Kidney capillary endothelial cell (primary cell): ENCODE results near the gene SNRPD3.
"Not testable (repeated sequence)": the region's sequence is repeated elsewhere in the genome, so short reads cannot be mapped to it uniquely, and the experiment has no call there.

ENCODE experiments used
- DNase-seq: peaks from one replicate; pipeline ENCODE4 v3.0.0-alpha.2; 2018; ENCODE audit warnings: low spot score

SNRPD3 gene

DNA sequence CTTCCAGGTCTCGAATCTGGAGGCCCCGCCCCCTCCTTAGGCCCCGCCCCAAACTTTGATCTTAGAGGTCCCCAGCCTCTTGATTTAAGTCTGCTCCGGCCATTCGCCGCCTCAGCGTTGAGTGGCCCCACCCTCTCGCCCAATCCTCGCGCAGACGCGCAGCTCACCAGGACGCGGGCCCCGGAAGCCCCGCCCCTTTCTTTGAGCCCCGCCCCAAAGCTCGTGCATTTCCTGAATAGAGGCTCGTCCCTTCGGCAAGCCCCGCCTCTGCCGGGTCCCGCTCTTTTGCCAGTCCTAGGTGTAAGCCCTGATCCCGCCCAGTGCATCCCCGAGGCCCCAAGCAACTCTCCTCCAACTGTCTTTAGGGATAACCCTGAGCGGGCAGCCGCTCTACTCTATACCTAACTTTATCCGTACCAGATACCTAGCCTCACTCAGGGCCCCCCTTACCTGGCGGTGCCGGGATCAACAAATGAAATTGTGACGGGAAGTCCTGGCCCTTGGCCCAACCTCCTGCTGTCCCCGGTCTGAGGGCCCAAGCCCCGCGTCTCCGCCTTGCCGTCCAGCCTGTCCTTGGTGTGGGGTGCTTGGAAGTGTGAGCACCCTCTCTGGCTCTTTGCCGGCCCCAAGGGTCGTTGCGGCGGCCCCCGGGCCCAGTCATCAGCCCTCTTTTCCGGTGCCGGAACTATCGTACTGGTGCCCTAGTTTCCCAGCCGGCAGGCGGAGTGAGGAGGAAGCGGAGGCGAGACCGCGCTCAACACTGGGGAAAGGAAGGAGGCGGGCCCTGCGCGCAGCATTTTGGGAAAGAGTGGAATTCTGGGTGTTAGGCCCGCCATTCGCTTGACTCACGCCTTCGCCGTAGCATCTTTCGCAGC is at the start of gene SNRPD3:
Gene SNRPD3, plus strand, starts transcription at position 835 of the 875 bp plus-strand sequence. CDS start 1,676 bp downstream, outside the sequence.
- peak; percentile 99 for DNase-seq

DNA sequence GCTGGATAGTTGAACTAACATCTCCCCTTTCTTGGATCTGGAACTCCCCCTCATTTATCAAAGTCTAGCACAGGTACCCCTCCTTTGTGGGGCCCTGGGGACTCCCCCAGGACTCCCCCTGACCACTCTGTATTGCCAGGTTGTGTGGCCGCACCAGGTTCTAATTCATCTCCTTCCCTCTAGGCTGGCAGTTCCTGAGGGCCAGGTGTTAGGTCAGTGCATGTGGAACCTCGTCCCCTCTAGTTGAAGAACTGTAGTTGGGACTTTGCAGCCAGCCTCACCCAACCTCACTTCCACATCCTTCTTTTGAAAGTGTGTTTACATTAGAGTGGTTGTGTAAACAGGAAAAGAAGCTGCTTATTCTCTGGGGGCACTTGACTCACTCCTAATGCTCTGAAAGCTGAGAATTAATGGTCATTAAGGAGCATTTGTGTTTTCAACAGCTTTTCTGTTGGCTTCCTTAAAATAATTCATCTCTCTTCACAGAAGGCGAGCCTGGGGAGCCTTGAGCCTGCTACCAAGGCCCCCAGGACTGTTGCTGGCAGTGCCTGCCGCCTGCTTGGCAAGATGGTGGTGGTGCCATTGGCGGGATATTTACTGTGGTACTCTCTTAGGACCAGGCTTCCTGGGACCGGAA is 48.9 kb upstream of the SNRPD3 start:
- peak; percentile 45 for DNase-seq

DNA sequence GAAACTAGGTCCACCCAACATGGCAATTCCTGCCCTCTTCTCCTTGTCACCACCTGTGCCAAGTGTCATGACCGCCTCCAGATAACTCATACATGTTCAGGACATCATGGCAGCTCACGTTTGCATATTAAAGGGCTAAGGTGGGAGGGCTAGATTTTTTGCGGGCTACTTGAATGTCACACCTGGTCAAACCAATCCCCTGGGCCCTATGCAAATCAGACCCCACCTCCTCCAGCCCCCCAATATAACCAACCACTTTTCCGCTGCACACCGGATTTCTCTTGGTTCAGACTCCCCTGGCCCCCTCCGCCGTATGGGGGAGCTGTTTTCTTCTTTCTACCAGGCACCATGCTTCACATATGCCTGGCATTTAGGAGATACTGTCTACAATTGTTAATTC is 48.1 kb upstream of the SNRPD3 start:
- no peak for DNase-seq

DNA sequence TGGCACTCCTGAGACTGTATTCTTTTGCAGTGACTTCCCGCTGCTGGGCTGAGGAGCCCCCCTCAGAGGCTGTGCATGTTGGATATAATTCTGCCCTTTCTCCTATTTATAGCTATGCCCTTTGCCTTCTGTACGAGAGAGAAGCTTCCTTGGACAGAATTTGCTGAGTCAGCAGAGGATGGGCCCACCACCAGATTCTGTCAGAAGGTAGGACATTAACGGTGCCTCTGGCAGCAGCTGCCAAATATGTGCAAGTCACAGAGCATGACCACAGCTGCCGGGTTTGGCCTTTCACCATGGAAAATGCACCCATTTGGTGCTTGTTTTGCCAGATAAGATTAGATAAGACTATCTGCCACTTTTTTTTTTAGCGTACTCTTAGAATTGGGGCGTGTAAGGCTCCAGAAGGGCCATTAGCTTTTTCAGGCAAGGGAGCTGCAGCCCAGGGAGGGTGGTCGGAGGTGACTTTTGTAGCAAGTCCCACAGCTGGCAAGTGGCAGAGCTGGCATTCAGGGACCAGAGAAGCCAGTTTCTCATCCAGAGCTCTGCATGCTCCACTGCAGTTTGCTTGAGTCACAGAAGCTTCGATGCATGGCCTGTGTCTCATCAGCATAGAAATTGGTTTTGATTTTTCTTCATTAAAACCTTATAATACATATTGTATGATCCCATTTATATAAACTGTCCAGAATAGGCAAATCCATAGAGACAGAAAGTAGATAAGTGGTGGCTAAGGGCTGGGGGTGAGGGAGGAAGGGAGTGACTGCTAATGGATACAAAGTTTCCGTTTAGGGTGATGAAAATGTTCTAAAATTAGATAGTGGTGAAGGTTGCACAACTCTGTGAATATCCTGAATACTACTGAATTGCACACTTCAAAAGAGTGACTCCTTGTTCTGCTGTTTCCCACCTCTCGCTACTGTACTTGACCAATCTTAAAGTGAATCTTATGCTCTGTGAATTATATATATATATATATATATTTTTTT is 44.9 kb upstream of the SNRPD3 start:
- no peak for DNase-seq

DNA sequence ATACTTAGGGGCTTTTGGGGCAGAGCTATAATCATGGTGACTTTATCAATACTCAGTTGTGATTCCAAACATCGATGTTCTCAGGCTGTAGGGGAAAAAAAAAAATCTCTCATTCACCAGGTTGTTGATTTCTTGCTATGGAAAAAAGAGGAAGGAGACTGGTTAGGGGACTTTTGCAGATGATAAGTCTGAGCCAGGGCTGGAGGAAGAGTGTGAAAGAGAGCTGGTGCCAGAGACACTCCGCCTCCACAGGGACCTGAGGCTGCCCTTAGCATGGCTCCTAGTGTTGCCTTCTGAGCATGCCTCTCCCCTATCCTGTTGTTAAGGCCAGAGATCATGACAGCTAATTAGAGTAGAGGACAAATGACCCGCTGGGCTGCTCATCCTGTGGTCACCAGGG is 43.8 kb upstream of the SNRPD3 start:
- no peak for DNase-seq

DNA sequence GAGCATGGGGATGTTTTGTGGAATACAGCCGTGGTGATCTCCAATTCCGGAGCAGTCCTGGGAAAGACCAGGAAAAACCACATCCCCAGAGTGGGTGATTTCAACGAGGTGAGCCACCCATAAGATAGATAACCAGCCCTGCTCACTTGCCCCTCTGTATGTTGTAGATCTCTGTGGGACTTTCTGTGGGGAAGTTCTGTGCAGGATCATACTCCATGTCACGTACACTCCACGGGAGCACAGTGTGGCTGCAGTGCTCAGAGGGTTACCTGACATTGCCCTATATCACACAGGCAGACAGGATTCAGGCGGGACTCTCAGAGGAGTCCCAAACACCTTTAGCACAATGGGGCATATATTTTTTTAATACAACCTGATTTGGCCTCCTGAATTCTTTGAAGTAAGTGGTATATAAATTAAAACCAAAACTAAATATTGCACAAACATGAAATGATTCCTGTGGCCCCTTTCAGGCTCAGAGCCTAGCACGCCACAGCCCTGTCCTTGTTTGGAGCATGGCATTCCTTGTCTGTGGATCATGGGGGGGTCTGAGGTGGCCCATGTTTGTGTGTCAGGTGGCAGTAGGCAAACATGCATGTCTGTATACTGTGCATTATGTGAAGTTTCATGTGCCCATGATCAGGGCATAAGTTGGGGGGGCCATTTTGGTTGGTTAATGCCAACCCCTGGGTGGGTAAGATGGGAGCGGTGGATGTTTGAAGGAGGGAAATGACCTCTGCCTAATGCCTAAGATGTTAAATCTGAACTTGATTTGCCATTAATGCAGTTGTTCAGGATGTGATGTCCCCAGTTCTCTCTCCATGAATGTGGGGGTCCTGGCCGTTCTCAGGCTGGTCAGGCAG is 42.2 kb upstream of the SNRPD3 start:
- DNase-seq: no peak

DNA sequence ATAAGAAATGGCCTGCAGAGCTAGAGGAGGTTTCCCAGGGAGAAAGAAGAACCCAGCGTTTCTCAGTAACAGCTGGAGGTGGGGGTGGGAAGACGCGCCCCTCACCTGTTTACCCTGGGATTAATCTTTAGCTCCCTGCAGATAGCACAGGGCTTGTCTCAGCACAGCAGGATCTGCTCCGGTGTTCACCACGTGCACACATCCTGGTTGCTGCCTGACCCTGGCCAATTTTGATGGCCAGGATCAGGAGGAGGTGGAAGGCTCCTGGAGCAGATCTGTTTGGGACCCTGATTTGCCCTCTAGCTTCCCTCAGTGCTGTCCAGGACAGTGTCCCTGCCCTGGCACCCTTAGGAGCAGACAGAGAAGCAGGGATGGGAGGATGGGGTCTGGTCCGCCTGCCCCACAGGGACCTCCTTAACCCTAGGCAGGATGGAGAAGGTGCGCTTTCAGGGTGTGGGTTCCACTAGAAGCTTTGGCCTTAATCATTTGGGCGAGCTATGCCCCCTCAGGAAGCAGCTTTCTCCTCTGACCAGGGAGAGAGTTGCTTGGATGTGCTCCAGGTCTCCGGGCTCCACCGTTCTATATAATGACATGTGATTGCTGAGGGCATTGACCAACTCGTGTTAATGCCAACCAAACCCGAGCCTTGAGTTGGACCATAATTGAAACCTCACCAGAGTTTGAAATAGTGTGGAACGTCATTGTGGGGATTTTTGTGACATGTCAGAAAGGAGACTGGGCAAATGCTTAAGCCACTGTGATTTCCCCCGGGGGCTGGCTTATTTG is 41.4 kb upstream of the SNRPD3 start:
- DNase-seq: no peak

DNA sequence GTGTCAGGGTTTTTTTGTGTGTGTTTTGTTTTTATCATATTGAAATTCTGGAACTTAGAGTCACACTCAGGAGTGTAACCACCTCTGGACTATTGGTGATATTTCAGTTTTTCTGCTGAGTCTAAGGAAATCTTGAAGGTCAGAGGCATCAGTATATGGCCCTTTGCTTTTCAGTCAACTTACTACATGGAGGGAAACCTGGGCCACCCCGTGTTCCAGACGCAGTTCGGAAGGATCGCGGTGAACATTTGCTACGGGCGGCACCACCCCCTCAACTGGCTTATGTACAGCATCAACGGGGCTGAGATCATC is 40.8 kb upstream of the SNRPD3 start:
- no peak for DNase-seq

DNA sequence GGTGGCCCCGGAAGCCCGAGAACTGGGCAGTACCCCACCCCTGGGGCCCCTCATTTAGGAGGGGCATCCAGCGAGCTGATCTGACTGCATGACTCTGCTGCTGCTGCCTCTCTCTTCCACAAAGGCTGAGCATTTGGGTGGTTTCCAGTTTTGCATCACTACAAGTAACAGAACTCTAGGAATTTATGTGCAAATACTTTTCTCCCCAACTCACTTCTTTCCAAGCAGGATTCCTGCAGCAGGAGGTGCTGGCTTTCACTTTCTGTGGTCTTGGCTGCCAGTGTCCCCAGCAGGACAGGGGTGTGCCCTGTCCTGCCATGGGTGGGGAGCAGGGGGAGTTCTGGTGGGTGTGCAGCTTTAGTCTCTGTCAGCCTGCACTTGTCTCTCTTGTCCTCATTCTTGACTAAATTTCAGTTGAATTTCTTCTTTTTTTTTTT is 39.5 kb upstream of the SNRPD3 start:
- DNase-seq: no peak

DNA sequence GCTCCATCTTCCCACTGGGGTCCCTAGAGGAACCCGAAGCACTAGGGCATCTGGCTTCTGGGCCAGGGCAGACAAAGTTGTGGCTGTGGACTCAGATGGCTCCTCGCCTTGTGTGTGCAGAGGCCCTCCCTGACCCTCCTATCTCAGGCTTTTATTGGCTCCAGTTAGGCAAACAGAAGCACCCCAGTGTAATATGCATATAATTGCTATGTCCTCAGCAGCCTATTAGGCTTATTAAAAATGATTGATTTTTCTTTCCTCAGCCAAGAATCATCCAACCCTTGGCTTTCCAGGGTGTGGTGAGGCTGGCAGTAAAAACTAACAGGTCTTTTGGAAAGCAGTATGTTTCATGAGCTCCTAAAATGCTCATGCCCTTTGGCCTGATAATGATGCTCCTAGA is 38.4 kb upstream of the SNRPD3 start:
- no peak for DNase-seq

DNA sequence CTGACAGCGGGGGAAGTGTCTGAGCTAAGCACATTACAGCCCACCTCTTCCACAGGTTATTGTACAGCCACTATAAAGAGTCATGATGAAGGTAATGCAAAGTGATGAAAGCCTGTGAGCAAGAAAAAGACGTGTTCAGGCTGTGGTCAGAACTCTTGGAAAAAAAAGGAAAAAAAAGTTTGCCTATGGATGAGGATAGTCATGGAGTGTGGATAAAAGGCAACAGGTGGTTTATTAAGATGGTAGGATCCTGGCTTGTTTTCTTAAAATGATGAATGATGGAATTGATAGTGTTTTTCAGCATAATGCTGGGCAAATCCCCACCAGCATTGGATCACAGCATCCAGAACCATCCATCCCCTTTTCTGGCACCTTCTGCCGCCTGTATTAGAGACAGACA is 37.6 kb upstream of the SNRPD3 start:
- DNase-seq: no peak

DNA sequence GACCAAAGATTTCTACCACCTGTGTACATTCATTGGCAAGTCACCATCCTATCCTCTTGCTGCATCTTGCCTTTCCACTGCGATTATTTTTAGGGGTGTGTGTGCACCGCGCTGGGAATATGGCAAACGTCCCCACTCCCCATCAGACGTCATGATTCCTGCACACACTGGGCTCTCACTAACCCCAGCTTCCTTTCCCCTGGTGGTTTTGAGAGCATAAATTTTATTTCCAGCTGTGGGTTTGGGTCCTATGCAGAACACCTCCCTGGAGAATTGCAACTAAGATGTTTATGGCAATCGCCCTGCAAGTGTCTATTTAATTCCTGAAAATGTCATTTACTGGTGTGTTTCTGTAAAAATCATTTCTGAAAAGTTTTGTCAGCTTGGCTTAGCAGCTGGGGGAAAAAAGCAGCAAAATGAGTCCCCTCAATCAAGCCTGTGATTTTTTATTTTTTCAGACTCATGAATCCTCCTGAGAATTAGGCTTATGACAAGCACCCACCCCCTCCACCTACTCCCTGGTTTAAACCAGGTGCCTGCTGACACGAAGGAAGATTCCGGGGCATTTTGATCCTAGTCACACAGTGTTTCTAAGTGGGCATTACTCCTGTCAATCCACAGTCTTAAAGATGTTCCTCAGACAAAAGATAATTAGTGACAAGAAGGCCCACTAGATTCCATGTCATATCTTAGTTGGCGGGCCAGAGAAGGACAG is 36.9 kb upstream of the SNRPD3 start:
- DNase-seq: no peak

DNA sequence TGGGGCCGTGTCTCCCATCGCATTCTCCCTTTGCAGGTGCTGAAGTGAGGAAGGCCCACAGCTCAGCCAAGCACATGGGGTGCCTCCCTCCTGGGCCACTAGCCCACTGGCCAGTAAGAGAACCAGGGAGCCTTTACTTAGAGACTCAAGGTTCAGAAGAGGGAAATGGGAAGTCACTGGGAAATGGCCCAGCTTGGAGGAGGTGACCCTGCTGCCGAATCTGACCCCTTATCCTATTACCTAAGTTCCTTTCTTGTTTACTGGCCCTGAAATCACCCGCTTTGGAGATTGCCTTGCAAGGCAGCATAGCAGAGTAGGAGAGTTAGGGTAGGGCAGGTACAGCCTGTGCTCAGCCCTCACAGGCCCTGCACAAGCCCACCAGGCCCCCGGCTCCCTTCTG is 36.3 kb upstream of the SNRPD3 start:
- DNase-seq: no peak

DNA sequence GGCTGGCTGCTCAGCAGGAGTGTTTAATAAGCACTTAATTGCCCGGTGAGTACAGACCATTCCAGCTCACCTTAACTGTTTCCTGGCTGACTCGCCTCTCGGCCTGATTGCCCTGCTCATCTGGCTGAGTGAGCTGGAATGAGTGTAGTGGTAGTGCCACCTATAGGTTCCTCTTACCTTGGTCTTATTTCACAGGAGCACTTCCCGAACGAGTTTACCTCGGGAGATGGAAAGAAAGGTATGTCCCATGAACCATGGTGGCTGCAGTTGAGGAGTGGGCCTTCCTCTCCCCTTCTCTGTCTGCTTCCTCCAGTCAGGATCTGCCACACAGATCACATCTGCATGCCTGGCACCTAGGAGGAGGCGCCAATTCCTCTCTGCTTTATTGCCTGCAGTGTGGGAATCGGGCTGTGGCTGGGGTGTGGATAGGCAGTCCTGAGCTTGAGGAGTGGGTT is 34.0 kb upstream of the SNRPD3 start:
- peak; percentile 54 for DNase-seq

DNA sequence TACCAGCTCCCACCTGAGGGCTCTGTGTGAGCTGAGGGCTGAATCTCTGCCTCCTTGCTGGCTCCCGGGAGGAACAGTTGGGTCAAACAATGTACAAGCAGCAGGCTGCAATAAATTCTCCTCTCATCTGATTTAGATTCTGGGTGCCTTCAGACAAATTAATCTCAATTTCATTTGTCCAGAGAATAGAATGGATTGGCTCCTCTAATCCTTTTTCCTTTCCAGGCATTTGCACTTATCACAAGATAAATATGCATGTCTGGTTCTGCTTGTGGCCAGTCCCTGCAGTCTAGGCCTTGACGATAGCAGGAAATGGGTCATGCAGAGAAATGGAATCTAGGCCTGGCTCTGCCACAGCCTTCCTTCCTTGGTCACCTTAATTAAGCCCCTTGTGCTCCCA is 31.9 kb upstream of the SNRPD3 start:
- peak; percentile 46 for DNase-seq

DNA sequence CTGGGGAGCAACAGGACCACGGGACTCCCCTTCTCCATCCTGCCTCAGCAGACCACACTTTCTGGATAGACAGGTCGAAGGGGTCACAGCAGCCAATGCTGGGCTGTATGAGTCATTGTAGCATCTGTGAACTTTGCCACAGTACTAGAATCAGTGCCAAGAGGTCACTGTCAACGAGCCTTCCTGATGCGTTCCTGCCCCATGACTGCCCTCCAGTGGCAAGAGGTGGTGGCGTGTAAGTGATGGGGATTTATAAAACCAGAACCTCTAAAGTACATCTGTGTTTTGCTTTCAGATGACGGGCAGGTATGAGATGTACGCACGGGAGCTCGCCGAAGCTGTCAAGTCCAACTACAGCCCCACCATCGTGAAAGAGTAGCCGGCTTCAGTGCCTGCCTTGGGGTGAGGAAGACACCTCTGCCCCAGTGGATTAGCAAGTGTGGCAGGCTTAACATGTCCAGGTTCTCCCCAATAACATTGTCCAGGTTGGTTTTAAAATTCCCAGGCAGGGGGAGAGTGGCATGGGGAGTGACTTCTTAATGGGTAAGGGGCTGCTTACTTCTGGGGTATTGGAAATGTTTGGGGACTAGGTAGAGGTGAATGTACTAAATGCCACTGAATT is 30.3 kb upstream of the SNRPD3 start:
- peak; percentile 80 for DNase-seq

DNA sequence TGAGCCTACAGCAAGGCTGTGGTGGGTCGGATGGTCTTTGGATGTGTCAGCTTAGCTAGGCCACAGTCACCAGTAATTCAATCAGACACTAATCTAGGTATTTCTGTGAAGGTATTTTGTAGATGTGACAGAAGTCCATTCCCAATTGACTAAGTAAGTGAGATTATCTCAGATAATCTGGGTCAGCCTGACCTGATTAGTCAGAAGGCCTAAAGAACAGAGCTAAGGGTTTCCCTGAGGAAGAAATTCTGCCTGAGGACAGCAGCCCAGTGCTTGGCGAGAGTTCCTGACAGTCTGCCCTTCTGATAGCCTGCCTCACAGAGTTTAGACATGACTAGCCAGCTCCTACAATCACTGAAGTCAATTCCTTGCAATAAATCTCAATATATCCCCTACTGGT is 29.6 kb upstream of the SNRPD3 start:
- DNase-seq: no peak

DNA sequence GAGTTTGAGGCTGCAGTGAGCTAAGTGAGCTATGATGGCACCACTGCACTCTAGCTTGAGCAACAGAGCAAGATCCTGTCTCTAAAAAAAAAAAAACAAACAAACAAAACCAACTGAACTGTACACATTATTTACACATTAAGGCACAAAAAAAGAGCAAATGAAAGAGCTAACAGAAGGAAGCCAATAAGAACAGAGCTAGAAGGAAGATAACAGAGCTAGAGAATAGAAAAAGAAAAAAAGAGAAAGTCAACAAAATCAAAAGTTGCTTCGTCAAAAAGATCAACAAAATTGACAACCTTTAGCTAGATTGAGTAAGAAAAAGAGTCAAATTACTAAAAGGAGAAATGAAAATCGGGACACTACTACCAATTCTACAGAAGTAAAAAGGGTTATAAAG is 25.9 kb upstream of the SNRPD3 start:
- no peak for DNase-seq

DNA sequence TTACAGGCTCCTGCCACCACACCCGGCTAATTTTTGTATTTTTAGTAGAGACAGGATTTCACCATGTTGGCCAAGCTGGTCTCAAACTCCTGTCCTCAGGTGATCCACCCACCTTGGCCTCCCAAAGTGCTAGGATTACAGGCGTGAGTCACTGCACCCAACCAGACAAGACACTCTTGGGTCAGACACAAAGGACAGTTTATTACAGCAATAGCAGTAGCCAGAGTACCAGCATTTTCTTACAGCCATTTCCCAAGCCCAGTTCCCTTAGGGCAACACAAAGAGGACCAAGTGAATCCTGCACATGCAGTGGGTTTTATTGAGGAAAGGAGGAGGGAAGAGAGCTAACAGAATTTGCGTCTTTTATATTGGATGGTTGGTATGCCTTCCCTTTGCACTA is 24.8 kb upstream of the SNRPD3 start:
- not testable (repeated sequence) for DNase-seq
